Neural cell (in vitro differentiated cells): Measurements from ENCODE around the gene POU2F2. TPM values are rescaled to one million over a fixed set of nuclear protein-coding genes. Genes with fewer than 3 reads are reported as not detected.

Experiments
- H2AFZ ChIP-seq: fragments of 200-600, 300-800 bp; sonication (generic), shearing (Covaris generic); 2 replicates; pipeline ENCODE4 v1.6.0; 2014; ENCODE audit warnings: low read depth, mild to moderate bottlenecking, antibody characterized with exemption, low read length, moderate library complexity
- H3F3A ChIP-seq: fragments of 200-600 bp; shearing (Covaris generic); 2 replicates; pipeline ENCODE4 v1.6.1; 2016; ENCODE audit warnings: mild to moderate bottlenecking, moderate library complexity, mixed read lengths, antibody characterized with exemption, low read length; ENCODE audit not compliant: insufficient read depth, poor library complexity, severe bottlenecking
- H3K27ac ChIP-seq: fragments of 200-600, 300-800 bp; sonication (generic), shearing (Covaris generic); 2 replicates; pipeline ENCODE4 v1.5.1; 2014; ENCODE audit warnings: mild to moderate bottlenecking, low read length, moderate library complexity
- H3K27me3 ChIP-seq: fragments of 300-800, 200-600 bp; sonication (generic), shearing (Covaris generic); 2 replicates; pipeline ENCODE4 v1.6.0; 2014; ENCODE audit warnings: mild to moderate bottlenecking, low read depth, low read length, moderate library complexity; ENCODE audit not compliant: insufficient read depth
- H3K36me3 ChIP-seq: fragments of 300-800, 200-600 bp; sonication (generic), shearing (Covaris generic); 2 replicates; pipeline ENCODE4 v1.5.1; 2014; ENCODE audit warnings: mild to moderate bottlenecking, antibody characterized with exemption, low read length, moderate library complexity; ENCODE audit not compliant: insufficient read depth
- H3K4me2 ChIP-seq: fragments of 300-800, 200-600 bp; sonication (generic), shearing (Covaris generic); 2 replicates; pipeline ENCODE4 v1.6.0; 2014; ENCODE audit warnings: mild to moderate bottlenecking, low read length
- H3K4me3 ChIP-seq: fragments of 300-800, 200-600 bp; sonication (generic), shearing (Covaris generic); 2 replicates; pipeline ENCODE4 v1.5.1; 2014; ENCODE audit warnings: mild to moderate bottlenecking, low read length, moderate library complexity
- H3K79me2 ChIP-seq: fragments of 200-600 bp; shearing (Covaris generic); replicated peaks from 2 replicates; pipeline ENCODE4 v1.6.0; 2014; ENCODE audit warnings: mild to moderate bottlenecking, low read length, moderate library complexity; ENCODE audit not compliant: insufficient read depth
- H3K9ac ChIP-seq: fragments of 300-800, 200-600 bp; sonication (generic), shearing (Covaris generic); 2 replicates; pipeline ENCODE4 v1.6.1; 2016; ENCODE audit warnings: mild to moderate bottlenecking, low read length, mixed read lengths
- H3K9me2 ChIP-seq: fragments of 200-600 bp; shearing (Covaris generic); 2 replicates; pipeline ENCODE4 v1.6.1; 2016; ENCODE audit warnings: mild to moderate bottlenecking, low read length, mixed read lengths; ENCODE audit not compliant: insufficient read depth
- H3K9me3 ChIP-seq: fragments of 200-600, 300-800 bp; sonication (generic), shearing (Covaris generic); 2 replicates; pipeline ENCODE4 v1.6.1; 2016; ENCODE audit warnings: mild to moderate bottlenecking, mixed run types, low read length, moderate library complexity, mixed read lengths
- H4K20me1 ChIP-seq: fragments of 200-600 bp; shearing (Covaris generic); 2 replicates; pipeline ENCODE4 v1.6.1; 2016; ENCODE audit warnings: mild to moderate bottlenecking, mixed run types; ENCODE audit not compliant: insufficient read depth
- CTCF ChIP-seq: fragments of 450-650 bp; IDR thresholded peaks from 2 replicates; pipeline ENCODE4 v1.5.1; 2014; ENCODE audit warnings: antibody characterized with exemption, mild to moderate bottlenecking, moderate library complexity; ENCODE audit not compliant: poor library complexity, severe bottlenecking
- EP300 ChIP-seq: fragments of 450-650 bp; conservative IDR thresholded peaks from 2 replicates; pipeline ENCODE4 v1.6.1; 2014; ENCODE audit warnings: antibody characterized with exemption, mild to moderate bottlenecking, moderate library complexity; ENCODE audit not compliant: poor library complexity, severe bottlenecking
- MXI1 ChIP-seq: fragments of 450-650 bp; conservative IDR thresholded peaks from 2 replicates; pipeline ENCODE4 v1.6.1; 2014; ENCODE audit warnings: antibody characterized with exemption, mild to moderate bottlenecking; ENCODE audit not compliant: poor library complexity, severe bottlenecking
- RAD21 ChIP-seq: fragments of 450-650 bp; conservative IDR thresholded peaks from 2 replicates; pipeline ENCODE4 v1.6.1; 2014; ENCODE audit warnings: antibody characterized with exemption, mild to moderate bottlenecking, moderate library complexity
- SMC3 ChIP-seq: fragments of 450-650 bp; conservative IDR thresholded peaks from 2 replicates; pipeline ENCODE4 v1.6.1; 2014; ENCODE audit warnings: antibody characterized with exemption, mild to moderate bottlenecking, moderate library complexity; ENCODE audit not compliant: poor library complexity
- polyA plus RNA-seq: library from polyadenylated mRNA; depleted of rRNA; stranded (reverse); fragments of >200 nt; gene quantifications from 2 replicates; pipeline ENCODE4 v1.2.3, GENCODE V29; 2014

POU2F2 gene
- polyA plus RNA-seq, 1 donor from 2014 or later = 7.7 TPM

- no peak overlapping the region for H2AFZ ChIP-seq
- no peaks in the 10 kb centered on the region for H3K36me3 ChIP-seq
- no peak overlapping the region for H3K27ac ChIP-seq
- no peaks in the 10 kb centered on the region for H3K9me2 ChIP-seq
- no peaks in the 10 kb centered on the region for H3K27me3 ChIP-seq
- no peaks in the 10 kb centered on the region for H4K20me1 ChIP-seq
- no peak overlapping the region for H3K4me2 ChIP-seq
- peak overlapping the region; percentile 33 for H3K4me3 ChIP-seq
- no peak for TF ChIP-seq EP300
- H3K9me3 ChIP-seq = no peaks in the 10 kb centered on the region
- H3F3A ChIP-seq = no peaks in the 10 kb centered on the region
- no peak overlapping the region for H3K9ac ChIP-seq
- H3K79me2 ChIP-seq = peaks cover 69% of the 10 kb centered on the region
These were observed 38.5 kb upstream of the POU2F2 start for GRCh38 chr19:42170715-42171114.

GRCh38 chr19:42169486-42170413, 37.5 kb upstream of the POU2F2 start:
- Histone ChIP-seq H4K20me1 (no peaks in the 10 kb centered on the region), H3K27ac (no peak overlapping the region), H3K9me3 (no peaks in the 10 kb centered on the region), H3K27me3 (no peaks in the 10 kb centered on the region), H3K4me2 (no peak overlapping the region), H3K9ac (peak overlapping the region; percentile 36), H2AFZ (no peak overlapping the region), H3K79me2 (peaks cover 64% of the 10 kb centered on the region), H3K36me3 (no peaks in the 10 kb centered on the region), H3K4me3 (peak overlapping the region; percentile 18), H3F3A (no peaks in the 10 kb centered on the region), H3K9me2 (no peaks in the 10 kb centered on the region)
- TF ChIP-seq MXI1 (peak; percentile 28), EP300 (no peak), CTCF (no peak)

GRCh38 chr19:42168206-42168605, 36.0 kb upstream of the POU2F2 start:
- no peaks in the 10 kb centered on the region for H3K9me3 ChIP-seq
- H3K36me3 ChIP-seq = no peaks in the 10 kb centered on the region
- no peak overlapping the region for H3K4me2 ChIP-seq
- no peak overlapping the region for H3K9ac ChIP-seq
- peaks cover 48% of the 10 kb centered on the region for H3K79me2 ChIP-seq
- no peaks in the 10 kb centered on the region for H3F3A ChIP-seq
- no peaks in the 10 kb centered on the region for H4K20me1 ChIP-seq
- H3K27me3 ChIP-seq = no peaks in the 10 kb centered on the region
- no peak overlapping the region for H2AFZ ChIP-seq
- TF ChIP-seq CTCF = no peak
- no peak for TF ChIP-seq EP300
- TF ChIP-seq SMC3 = no peak
- TF ChIP-seq RAD21 = no peak
- no peak for TF ChIP-seq MXI1
- no peak overlapping the region for H3K27ac ChIP-seq
- H3K9me2 ChIP-seq = no peaks in the 10 kb centered on the region
- H3K4me3 ChIP-seq = no peak overlapping the region
